Amygdala (tissue), 56 donors: ENCODE results near the gene PIBF1.
"Not testable (repeated sequence)": the region's sequence is repeated elsewhere in the genome, so short reads cannot be mapped to it uniquely, and the experiment has no call there.

Experiments
- DNase-seq, 56 donors: peaks; one replicate each; lab custom pipeline; 2025; lab: John Stamatoyannopoulos, UW

Gene PIBF1

DNA sequence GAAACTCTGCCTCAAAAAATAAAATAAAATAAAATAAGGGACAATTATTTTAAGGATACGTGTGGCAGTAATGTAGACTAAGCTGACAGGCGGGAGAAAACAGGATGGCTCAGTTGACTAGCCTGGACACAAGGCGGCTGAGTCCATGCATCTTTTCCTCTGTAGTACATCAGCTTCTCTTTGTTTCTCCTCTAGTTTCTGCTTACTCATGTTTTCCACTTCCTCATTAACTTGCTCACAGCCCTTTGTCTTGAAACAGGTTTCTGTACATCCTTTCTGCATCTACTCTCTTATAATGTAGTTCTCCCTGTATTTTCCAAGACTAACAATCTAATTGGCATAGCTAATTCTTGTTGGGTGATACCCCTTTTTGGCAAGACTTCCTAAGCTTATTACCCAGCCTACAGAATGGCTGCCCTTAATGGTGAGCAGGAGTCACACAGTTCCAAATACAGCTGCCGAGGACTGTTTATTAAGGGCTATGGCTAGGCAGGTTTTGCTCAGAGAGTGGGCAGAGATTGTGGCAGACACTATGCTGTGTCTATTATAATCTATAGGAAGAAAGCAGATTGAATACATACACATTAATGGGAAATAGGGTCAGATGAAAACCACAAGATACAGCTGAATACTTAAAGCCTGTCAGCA is 218.2 kb downstream of the PIBF1 start:
- peak in 1 of 56 donors; percentile 0 for DNase-seq

DNA sequence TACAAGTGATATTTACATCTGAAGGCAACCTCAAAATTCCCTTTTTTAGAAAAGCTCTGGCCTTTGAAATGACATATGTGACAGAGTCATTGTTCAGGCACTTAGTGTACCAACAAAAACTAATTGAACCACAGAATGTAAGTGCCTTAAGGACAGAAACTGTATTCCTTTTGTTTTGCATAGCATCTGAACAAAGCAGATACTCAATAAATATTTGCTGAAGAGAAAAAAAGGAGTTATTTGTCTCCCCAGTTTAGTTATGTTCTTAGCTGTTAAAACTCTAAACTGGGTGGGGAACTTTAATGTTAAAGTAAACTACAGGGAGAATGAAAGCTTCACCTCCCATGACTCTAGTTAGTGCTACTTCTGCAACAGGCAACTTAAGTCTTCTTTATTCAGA is 220.0 kb downstream of the PIBF1 start:
- DNase-seq = no peak

DNA sequence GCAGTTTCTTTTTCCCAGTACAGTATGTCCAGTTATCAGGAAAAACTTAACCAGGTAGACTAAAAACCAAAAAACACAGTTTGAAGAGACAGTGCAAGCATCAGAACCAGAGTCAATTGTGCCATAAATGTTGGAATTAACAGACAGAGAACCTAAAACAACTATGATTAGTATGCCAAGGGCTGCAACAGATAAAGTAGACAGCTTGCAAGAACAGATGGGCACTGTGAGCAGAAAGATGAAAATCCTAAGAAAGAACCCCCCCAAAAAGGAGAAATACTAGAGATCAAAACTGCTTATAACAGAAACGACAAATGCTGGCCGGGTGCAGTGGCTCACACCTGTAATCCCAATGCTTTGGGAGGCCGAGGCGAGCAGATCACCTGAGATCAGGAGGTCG is 229.8 kb downstream of the PIBF1 start:
- no peak for DNase-seq

DNA sequence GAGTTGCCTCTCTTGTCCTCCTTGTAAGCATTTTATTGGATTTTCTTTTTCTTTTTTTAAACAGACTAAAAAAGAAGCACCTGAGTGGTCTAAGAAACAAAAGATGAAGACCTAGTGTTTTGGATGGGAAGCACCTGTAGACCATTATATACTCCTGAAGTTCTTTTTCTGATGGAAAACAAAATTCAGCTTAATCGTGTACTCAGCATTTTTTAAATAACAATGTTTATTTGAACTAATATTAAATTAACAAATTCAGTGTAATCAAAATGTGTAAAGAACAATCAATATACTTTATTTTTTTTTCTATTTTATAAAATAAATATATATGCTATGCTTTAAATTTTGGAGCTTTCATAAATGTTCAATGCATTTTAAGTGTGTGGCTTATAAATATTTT is 233.9 kb downstream of the PIBF1 start:
- DNase-seq = no peak

DNA sequence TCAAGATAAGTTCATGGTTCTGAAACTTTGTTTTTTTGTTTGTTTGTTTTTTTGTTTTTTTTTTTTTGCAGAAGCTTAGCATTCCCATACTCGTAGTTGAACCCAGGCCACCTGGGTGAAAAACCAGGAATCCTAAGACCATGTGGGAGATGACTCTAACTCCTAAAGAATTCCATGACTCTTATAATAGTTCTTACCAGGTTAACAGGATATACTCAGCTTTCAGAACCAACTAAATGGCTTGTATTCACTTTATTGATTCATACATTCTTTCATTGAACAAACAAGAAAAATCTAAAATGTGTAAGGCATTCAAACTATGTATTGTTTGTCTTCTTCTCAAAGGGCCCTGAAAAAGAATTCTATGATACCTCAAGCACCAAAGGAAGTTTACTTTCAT is 236.4 kb downstream of the PIBF1 start:
- DNase-seq = no peak

DNA sequence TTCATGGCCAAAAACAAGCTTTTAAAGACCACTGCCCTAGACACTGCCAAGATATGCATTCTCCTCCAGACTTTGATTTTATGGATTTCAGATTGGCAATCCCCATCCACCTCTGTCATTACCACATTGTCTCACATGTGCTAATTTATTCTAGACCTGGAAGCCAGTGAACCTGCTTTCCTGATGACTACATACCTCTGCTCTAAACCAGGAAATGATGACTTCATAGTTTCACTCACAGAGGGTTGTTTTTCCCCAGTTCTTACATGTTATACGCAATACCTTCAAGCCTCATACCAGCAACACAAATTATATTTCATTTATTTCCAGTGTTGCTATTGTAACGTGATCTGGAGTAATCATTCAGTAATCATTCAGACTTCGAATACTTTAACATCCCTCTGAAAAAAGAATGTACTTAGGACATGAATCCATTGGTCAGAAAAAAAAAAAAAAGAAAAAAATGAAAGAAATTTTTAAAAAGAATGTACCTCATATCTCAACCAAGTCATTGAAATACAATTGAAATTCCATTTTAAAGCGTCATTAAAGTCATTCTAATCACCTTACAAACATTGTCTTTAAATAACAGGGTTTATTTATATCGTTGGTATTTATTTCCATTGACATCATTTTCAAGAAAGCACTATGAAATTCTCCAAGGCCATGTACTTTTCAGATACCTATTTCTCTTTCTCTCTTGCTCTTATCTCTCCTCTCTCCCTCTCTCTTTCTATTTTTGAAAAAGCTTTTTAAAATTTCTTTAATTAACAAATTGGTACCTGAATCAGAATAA is 243.5 kb downstream of the PIBF1 start:
- no peak for DNase-seq

DNA sequence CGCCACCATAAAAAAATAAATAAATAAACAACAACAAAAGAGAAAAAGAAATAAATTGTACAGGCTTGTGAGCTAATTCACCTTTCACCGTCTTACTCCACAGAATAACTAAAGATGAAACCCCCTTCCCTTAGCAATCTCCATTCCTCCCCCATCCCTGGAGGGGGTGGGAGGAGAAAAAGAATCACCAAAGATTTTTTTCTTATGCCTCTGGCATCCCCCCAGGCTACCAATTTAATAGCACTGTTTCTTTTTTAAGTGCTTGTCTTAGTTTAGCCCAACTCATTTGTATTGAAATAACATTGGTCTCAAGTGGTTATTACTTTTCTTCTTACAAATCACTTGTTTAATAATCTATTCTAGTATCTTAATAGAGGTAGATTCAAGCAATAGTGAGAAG is 253.0 kb downstream of the PIBF1 start:
- DNase-seq = no peak

DNA sequence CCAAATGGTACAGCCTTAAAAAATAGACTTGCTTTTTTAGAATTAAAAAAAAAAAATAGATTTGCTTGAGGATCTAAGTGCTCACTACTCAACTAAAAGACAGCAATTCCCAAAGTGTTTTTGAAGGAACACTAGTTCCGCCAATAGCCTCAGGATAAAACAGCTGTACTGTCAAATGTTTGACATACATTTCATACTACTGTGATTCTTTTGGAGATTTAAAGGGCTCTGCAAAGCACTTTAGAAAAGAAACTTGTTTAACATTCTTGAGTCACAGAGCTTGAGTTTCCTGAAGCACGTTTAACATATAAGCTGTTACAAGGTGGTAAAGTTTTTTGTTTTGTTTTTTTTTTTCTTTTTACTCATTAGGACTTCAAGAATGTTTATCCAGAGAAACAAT is 253.7 kb downstream of the PIBF1 start:
- DNase-seq = no peak

DNA sequence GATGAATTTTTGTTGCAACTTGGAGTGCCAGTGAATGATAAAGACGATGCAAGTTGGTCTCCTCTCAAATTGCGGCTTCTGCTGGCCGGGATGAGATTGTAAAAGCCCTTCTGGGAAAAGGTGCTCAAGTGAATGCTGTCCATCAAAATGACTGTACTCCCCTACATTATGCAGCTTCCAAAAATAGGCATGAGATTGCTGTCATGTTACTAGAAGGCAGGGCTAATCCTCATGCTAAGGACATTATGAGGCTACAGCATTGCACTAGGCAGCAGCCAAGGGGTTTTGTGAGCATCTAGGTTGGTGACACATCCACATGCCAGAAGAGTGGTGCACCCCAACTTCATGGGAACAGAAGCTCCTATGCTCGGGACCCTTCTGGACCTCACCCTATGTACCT is 254.6 kb downstream of the PIBF1 start:
- no peak for DNase-seq

DNA sequence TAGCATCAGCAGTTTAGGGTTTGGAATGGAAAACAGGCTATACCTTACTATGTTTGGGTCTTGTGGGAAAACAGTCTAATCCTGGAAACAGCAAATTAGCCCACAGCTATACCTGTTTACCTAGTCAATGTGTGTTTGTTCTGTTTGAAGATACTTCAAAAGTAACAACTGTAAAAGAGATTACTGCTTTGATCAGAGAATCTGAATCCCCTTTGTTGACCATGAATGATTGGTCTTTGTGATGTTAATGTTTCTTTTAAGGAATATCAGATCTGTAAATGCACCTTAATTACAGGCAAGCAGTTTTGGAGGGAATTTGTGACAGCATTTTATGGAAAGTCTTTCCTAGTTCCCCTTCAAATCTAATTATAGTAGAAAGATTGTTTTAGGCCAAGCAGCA is 256.1 kb downstream of the PIBF1 start:
- no peak for DNase-seq

DNA sequence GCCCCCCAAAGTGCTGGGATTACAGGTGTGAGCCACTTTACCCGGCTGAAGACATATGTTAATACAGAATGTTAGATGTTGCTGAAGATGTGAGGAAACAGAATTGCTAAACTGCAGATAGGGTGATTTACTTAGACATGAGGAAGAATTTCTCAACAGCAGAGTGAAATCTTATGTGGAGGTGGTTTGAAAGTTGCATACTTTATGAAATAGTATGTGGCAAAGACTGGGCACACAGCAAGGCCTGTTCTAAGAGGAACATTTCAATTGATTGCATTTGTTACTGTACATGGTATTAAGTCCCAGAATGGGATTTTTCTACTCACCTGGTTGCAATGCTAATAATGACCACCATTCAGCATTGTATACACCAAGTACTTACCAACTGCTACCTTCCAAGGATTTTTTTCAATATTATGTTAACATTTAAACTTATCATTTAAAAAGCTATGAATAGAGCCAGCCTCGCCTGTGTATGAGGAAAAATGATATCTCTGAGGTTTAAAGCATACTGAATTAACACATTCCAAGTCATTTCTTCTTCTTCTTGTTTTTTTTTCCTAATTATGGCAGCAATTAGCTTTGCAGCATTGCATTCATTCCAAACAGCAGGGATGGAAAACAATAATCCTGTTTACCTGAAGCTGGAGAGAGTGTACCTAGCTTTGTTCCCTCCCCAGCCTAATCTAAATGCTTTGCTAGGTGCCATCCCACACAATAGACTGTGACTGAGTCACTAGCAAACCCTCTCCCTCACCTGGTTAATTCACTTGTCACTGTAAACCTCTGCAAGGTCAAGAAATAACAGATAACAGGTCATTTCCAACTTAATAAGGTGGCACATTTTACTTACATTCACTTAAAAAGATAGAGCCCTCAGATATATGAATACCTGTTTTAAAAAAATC is 257.5 kb downstream of the PIBF1 start:
- DNase-seq = no peak

DNA sequence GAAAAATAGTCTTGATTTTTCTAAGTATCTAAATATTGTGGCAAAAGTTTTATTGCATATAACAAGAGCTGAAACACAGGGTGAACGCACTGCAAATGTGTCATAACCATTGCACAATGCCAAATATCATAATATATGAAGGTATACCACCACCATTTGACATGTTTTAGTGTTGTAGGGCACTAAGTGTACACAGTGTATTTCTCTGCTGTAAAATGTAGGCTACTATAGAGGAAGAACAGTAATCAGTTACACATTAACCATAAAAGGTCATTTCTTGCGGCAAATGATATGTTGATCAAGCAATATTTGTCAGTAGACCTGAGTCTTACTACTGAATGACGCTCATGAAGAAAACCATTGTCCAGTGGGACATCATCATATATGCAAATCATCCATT is 258.6 kb downstream of the PIBF1 start:
- no peak for DNase-seq

DNA sequence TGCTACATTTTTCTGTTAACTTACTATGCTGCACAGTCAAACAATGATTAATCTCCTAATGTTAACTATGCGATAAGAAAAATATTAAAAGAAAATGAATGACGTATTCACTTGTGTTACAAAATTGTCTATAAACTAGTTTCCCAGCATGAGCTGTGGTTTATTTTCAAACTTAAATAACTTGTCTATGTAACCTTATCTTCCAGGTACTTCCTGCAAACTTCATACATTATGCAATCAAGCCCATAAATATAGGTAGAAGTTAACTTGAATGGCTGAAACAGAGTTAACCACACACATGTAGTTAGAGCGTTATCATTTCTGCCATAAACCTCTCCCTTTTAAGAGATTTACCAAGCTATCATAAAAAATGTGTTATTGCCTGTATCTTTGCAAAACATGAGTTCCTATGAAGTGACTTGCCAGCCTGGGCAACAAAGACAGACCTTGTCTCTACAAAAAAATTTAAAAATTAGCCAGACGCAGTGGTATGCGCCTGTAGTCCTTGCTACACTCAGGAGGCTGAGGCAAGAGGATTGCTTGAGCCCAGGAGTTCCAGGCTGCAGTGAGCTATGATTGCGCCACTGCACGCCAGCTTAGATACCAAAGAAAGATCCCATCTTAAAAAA is 259.1 kb downstream of the PIBF1 start:
- no peak for DNase-seq

DNA sequence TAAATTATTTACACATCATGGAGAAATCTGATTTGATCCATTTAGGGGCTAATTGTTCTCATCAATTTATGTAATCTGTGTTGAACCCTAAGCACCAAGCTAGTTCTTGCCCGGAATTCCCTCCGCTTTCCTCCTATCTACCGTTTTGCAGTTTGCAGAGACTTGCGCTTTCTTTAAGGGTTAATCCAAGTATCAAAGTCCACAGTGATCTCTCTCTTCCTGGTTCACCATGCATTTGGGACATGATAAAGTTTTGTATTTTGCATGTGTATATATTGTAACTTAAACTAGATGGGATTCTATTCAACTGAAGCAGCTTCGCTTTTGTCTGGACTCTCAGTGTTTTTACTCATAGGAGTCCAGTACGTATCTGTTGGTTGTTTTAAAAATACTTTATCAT is 263.1 kb downstream of the PIBF1 start:
- DNase-seq = no peak

DNA sequence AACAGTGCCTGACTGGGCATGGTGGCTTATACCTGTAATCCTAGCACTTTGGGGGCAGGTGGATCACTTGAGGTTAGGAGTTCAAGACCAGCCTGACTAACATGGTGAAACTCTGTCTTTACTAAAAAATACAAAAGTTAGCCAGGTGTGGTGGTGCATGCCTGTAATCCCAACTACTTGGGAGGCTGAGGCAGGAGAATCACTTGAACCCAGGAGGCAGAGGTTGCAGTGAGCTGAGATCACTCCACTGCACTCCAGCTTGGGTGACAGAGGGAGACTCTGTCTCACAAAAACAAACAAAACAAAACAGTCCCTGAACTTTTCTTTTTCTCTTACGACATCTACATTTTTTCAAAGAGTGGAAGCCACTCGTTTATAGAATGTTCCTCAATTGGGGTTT is 266.7 kb downstream of the PIBF1 start:
- DNase-seq = not testable (repeated sequence)

DNA sequence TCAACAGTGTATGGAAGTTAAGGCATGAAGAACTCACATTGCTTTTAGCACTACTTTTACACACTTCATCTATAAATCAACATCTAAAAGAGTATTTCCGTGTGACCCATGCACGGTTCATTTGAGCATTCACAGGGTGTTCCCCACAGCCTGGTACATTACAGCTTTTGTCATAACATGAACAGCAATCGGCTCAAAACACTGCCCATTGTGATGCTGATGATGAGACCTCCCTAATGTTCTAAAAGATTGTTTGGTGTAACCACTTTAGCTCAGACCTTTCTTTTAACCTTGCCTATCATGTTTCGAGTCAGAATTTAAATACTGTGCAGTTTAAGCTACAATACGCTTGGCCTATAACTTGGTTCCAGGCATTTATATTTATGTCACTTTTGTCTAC is 272.8 kb downstream of the PIBF1 start:
- DNase-seq = no peak

DNA sequence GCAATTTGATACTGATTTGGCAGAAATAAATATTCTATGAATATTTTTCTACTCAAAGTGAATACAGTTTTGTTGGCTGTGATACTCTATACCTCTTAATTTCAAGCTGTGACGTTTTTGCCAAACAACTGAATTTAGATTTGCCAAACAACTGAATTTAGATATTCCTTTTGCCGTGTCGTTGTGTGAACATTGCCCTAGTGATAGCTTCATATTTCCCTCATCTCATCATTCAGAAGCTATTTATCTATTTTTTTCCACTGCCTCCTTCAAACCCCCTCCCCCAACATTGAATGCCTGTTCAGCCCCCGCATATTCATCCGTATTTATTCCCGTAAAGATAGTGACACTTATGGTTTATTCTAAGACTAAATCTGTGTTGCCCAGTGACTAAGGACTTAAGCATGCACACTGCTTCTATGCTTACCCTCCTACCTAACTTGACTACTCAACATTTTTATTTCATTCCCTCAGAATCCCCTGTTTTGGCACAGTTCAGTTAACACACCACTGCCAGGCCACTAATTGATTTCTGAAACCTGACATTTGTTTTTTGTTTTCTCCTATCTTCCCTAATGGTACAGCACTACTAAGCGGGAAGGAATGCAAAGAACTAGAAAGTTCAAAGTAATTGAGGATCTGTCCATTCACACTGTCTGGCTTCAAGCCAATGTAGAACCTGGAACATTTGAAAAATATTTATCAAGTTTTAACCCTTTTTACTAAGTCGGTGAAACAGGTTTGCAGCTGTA is 274.1 kb downstream of the PIBF1 start:
- DNase-seq = no peak

DNA sequence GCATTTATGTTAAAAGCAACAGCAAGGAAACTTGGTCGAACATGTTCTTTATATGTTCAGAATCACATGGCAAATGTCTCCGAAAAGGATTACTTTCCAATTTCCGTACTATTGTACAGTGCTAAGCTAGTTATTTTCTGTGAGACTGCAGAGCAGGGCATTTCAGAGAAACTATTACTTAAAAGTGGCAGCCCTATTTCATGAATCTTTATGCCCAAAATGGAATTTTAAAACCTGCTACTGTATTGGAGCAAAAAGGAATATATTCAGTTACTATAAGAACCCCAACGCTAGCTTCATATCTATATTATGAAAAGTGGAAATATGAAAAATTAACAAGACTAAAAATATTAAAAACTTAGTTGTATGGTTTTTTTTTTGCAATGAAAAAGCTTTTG is 274.6 kb downstream of the PIBF1 start:
- DNase-seq = no peak

DNA sequence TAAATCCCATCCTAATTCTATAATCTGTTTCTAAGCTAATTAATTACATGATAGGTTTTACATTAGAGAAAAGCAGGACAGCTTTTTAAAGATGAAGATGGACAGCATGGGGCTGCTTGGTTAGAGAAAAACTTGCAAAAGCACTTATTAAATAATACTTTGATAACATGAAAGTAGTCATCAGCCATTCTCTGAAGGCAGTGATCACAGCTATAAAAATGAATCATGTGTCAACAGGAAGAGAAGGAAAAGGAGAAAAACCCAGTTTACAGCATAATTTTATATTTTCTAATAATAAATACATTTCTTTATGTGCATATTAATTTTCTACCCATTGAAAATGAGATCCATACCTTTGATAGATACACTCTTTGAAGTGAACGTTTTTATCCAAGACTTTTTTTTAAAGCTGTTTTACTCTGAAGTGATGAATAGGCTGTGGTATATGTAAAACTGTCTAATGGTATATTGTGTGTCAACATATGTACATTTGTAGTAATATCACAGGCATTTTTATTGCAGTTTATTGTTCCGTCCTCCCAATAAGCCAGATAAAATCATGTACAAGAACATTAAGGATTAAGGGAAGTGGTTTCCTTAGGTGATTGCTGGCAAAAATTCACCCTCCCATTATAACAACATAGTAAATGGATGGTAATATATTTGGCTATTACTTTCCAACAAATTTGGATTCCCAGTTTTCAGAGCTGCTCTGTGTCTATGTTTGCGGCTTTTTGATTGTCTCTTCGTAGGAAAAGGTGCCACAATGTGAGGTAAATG is 275.5 kb downstream of the PIBF1 start:
- DNase-seq = no peak

DNA sequence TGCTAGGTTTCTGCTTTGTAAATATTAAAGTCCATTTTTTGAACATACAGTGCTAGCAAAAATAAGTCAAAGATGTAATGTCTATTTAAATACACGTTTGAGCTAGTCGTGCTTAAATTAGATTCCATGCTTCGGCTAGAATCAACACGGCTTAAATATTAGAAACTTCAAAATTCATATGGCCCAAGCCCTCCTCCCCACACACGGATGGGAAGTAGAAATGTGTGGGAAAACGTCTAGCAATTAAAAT is 276.1 kb downstream of the PIBF1 start:
- DNase-seq = no peak
